SU-DHL-6 (cell line): ENCODE measurements around the gene PCYT2.

Experiments used
- H2AFZ ChIP-seq: fragments of 200-600 bp; sonication (generic); 2 replicates; pipeline ENCODE4 v1.6.1; 2014; ENCODE audit warnings: low read depth, mild to moderate bottlenecking, moderate library complexity, mixed read lengths, antibody characterized with exemption, low read length; ENCODE audit not compliant: severe bottlenecking
- H3F3A ChIP-seq: fragments of 200-600 bp; shearing (Covaris generic); 2 replicates; pipeline ENCODE4 v1.6.0; 2016; ENCODE audit warnings: antibody characterized with exemption, mild to moderate bottlenecking; ENCODE audit not compliant: insufficient read depth
- H3K27ac ChIP-seq: fragments of 200-600 bp; sonication (generic); 2 replicates; pipeline ENCODE4 v1.5.1; 2016; ENCODE audit warnings: low read depth, mild to moderate bottlenecking, low read length, moderate library complexity, mixed read lengths
- H3K27me3 ChIP-seq: fragments of 200-600 bp; sonication (generic), shearing (Covaris generic); 2 replicates; pipeline ENCODE4 v1.6.0; 2014; ENCODE audit warnings: mild to moderate bottlenecking, low read length
- H3K36me3 ChIP-seq: fragments of 200-600 bp; sonication (generic); 2 replicates; pipeline ENCODE4 v1.6.1; 2014; ENCODE audit warnings: mild to moderate bottlenecking, low read length, mixed read lengths
- H3K4me2 ChIP-seq: fragments of 300-600, 200-600 bp; shearing (Covaris generic), sonication (generic); 2 replicates; pipeline ENCODE4 v1.6.0; 2014; ENCODE audit warnings: low read length, low read depth, mild to moderate bottlenecking; ENCODE audit not compliant: poor library complexity, severe bottlenecking
- H3K4me3 ChIP-seq: fragments of 200-600 bp; sonication (generic); 2 replicates; pipeline ENCODE4 v1.5.1; 2014; ENCODE audit warnings: antibody characterized with exemption, low read length, mild to moderate bottlenecking, mixed read lengths; ENCODE audit not compliant: insufficient read depth, poor library complexity, severe bottlenecking
- H3K79me2 ChIP-seq: fragments of 200-600 bp; sonication (generic); 2 replicates; pipeline ENCODE4 v1.6.1; 2014; ENCODE audit warnings: mild to moderate bottlenecking, low read length, moderate library complexity; ENCODE audit not compliant: insufficient read depth
- H3K9ac ChIP-seq: fragments of 200-600 bp; sonication (generic); 2 replicates; pipeline ENCODE4 v1.7.0; 2014; ENCODE audit warnings: mild to moderate bottlenecking, low read length
- H3K9me2 ChIP-seq: fragments of 200-600 bp; sonication (generic); replicated peaks from 2 replicates; pipeline ENCODE4 v1.6.1; 2014; ENCODE audit warnings: low read length; ENCODE audit not compliant: insufficient read depth
- H3K9me3 ChIP-seq: fragments of 200-600 bp; sonication (generic); 2 replicates; pipeline ENCODE4 v1.6.1; 2014; ENCODE audit warnings: low read length, mixed read lengths; ENCODE audit not compliant: insufficient read depth
- H4K20me1 ChIP-seq: fragments of 200-600 bp; sonication (generic); 2 replicates; pipeline ENCODE4 v1.6.1; 2014; ENCODE audit warnings: low read depth, mild to moderate bottlenecking, antibody characterized with exemption, low read length, moderate library complexity, mixed read lengths
- CTCF ChIP-seq: fragments of 200-600 bp; sonication (generic); IDR thresholded peaks from one replicate; pipeline ENCODE4 v1.5.1; 2017; ENCODE audit warnings: antibody characterized with exemption, mild to moderate bottlenecking, low read length, moderate library complexity; ENCODE audit not compliant: insufficient read depth, poor library complexity, severe bottlenecking
- EZH2phosphoT487 ChIP-seq: fragments of 200-600 bp; sonication (generic), shearing (Covaris generic); conservative IDR thresholded peaks from 2 replicates; pipeline ENCODE4 v1.6.1; 2018; ENCODE audit warnings: mild to moderate bottlenecking, antibody characterized with exemption, low read length, moderate library complexity, mixed read lengths

Gene PCYT2

GRCh38 chr17:81898029-81898866, 13.0 kb downstream of the PCYT2 start:
- TF ChIP-seq EZH2phosphoT487 = no peak
- no peak for TF ChIP-seq CTCF
- Histone ChIP-seq H3K4me3 (no peak overlapping the region), H3K27me3 (no peaks in the 10 kb centered on the region), H3K27ac (no peak overlapping the region), H3K4me2 (no peak overlapping the region), H3K9ac (no peak overlapping the region), H3K9me3 (no peaks in the 10 kb centered on the region), H4K20me1 (no peaks in the 10 kb centered on the region), H2AFZ (no peak overlapping the region), H3K36me3 (no peaks in the 10 kb centered on the region), H3K9me2 (no peaks in the 10 kb centered on the region), H3K79me2 (no peaks in the 10 kb centered on the region), H3F3A (peaks cover 7% of the 10 kb centered on the region)

GRCh38 chr17:81895400-81895799, 15.8 kb downstream of the PCYT2 start:
- Histone ChIP-seq H2AFZ (no peak overlapping the region), H3K79me2 (peaks cover 17% of the 10 kb centered on the region), H3K27me3 (no peaks in the 10 kb centered on the region), H3K27ac (no peak overlapping the region), H4K20me1 (no peaks in the 10 kb centered on the region), H3K9ac (no peak overlapping the region), H3K36me3 (peaks cover 3% of the 10 kb centered on the region; the same call in 1 of the 2 replicates), H3K9me3 (no peaks in the 10 kb centered on the region), H3F3A (peaks cover 13% of the 10 kb centered on the region), H3K4me2 (no peak overlapping the region), H3K9me2 (no peaks in the 10 kb centered on the region), H3K4me3 (no peak overlapping the region)
- TF ChIP-seq EZH2phosphoT487 (no peak), CTCF (no peak)

GRCh38 chr17:81891303-81891552, 20.0 kb downstream of the PCYT2 start:
- peaks cover 13% of the 10 kb centered on the region for H3F3A ChIP-seq
- H3K27ac ChIP-seq = peak overlapping the region; percentile 84
- H2AFZ ChIP-seq = no peak overlapping the region
- H3K27me3 ChIP-seq = no peaks in the 10 kb centered on the region
- TF ChIP-seq EZH2phosphoT487 = no peak
- no peak for TF ChIP-seq CTCF
- peaks cover 30% of the 10 kb centered on the region for H3K36me3 ChIP-seq
- H3K4me2 ChIP-seq = peak overlapping the region; percentile 86
- no peaks in the 10 kb centered on the region for H3K9me2 ChIP-seq
- H3K79me2 ChIP-seq = peaks cover 58% of the 10 kb centered on the region
- peak overlapping the region; percentile 82 for H3K4me3 ChIP-seq
- H3K9me3 ChIP-seq = no peaks in the 10 kb centered on the region
- peak overlapping the region; percentile 97 for H3K9ac ChIP-seq
- peaks cover 3% of the 10 kb centered on the region; the same call in 1 of the 2 replicates for H4K20me1 ChIP-seq
